ENCODE data around the gene RARS2. TPM values are rescaled to one million over a fixed set of nuclear protein-coding genes. Genes with fewer than 3 reads are reported as not detected.

RARS2 gene
- total and polyA plus RNA-seq, 4 donors = 15.6 to 40.5 (median 24.4) TPM

DNA sequence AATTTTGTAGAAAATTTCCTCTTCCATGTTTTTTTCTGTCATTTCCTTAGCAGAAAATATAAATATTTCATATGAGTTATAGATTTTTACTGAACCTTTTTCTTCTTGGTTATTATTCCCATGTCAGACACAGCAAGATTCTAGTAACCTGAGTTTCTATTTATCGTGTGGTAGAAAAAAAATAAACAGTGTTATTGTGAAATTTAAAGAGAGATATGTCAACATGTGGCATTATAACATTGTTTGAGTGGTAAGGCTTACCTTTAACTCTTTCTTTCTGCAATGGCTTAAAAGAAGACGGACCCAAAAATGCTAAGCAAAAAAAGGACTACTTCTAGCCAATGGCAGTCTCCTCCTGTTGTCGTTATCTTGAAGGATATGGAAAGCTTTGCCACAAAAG, 19.0 kb upstream of the RARS2 start:
- Histone ChIP-seq H3K9me3 (ENCODE audit: control insufficient read depth in 4 of 4, insufficient read depth in 3 of 4, low read length in 3 of 4) (no peaks in the 10 kb centered on the region), H3K27ac (ENCODE audit: low read depth in 1 of 2, low read length in 1 of 2) (no peak overlapping the region), H3K4me3 (no peak overlapping the region), H3K27me3 (ENCODE audit: control insufficient read depth in 3 of 3, insufficient read depth in 3 of 3, low read length in 2 of 3) (no peaks in the 10 kb centered on the region), H3K36me3 (ENCODE audit: control insufficient read depth in 4 of 4, insufficient read depth in 4 of 4, low read length in 4 of 4) (peaks cover 3 to 26% (median 7%) of the 10 kb centered on the region in 4 donors), H3K4me1 (ENCODE audit: control insufficient read depth in 5 of 5, insufficient read depth in 5 of 5, low read length in 5 of 5) (no peaks in the 10 kb centered on the region), H3K9ac (ENCODE audit: insufficient read depth in 1 of 2, low read length in 2 of 2) (no peak overlapping the region)
- TF ChIP-seq, protein P1, sequence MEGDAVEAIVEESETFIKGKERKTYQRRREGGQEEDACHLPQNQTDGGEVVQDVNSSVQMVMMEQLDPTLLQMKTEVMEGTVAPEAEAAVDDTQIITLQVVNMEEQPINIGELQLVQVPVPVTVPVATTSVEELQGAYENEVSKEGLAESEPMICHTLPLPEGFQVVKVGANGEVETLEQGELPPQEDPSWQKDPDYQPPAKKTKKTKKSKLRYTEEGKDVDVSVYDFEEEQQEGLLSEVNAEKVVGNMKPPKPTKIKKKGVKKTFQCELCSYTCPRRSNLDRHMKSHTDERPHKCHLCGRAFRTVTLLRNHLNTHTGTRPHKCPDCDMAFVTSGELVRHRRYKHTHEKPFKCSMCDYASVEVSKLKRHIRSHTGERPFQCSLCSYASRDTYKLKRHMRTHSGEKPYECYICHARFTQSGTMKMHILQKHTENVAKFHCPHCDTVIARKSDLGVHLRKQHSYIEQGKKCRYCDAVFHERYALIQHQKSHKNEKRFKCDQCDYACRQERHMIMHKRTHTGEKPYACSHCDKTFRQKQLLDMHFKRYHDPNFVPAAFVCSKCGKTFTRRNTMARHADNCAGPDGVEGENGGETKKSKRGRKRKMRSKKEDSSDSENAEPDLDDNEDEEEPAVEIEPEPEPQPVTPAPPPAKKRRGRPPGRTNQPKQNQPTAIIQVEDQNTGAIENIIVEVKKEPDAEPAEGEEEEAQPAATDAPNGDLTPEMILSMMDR (IDR thresholded peaks at IDR 0.05; ENCODE audit: control extremely low read depth, extremely low read depth) = no peak
- DNase-seq = no peak
- WGBS, 2 donors = 74 to 93% methylated on average over 3 of the region's 3 CpGs
- ATAC-seq (ENCODE audit: insufficient read depth, low FRiP score) = no peak

DNA sequence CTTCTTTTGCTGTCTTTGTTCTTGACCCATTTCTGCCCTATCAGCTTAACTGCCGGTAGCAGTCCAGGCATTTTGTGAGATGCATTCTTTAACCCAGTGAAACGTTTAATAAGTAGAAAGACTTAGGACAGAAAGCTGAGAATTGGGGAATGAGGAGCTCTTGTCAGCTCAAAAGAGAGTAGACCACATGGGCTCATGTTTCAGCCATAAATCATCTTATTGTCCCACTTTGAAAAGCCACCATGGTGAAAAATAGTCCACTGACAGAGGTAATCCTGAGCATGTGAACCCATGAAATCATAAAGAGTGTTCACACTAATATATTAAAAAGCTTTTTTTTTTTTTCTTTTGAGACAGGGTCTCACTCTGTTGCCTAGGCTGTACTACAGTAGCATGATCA, 16.4 kb upstream of the RARS2 start:
- 84 to 93% methylated on average over 2 of the region's 2 CpGs for WGBS, 2 donors
- DNase-seq = no peak
- H3K9ac ChIP-seq (ENCODE audit: insufficient read depth in 1 of 2, low read length in 2 of 2) = no peak overlapping the region

DNA sequence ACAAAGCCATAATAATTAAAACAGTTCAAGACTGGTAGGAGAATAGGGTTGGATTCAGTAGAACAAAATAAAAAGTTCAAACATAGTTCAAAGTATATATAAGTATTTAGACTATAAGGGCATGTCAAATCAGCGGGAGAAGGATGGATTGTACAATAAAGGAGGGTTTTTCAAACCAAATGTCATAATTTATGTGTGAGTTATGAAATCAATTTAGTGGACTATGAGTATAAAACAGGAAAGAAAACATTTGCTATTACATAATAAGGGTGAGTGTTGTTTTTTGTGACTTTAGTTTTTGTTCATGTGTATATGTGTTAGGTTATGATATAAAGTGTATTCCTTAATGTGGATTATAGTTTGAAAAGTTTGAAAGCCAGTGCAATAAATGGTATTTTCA, 10.8 kb upstream of the RARS2 start:
- H3K4me3 ChIP-seq = no peak overlapping the region
- ATAC-seq (ENCODE audit: insufficient read depth, low FRiP score) (no peak), DNase-seq (no peak)
- H3K36me3 ChIP-seq (ENCODE audit: control insufficient read depth in 4 of 4, insufficient read depth in 4 of 4, low read length in 4 of 4) = peaks cover 0 to 8% (median 4%) of the 10 kb centered on the region in 4 donors
- H3K27me3 ChIP-seq (ENCODE audit: control insufficient read depth in 3 of 3, insufficient read depth in 3 of 3, low read length in 2 of 3) = no peaks in the 10 kb centered on the region
- H3K27ac ChIP-seq (ENCODE audit: low read depth in 1 of 2, low read length in 1 of 2) = no peak overlapping the region
- TF ChIP-seq, protein P1 (IDR thresholded peaks at IDR 0.05; ENCODE audit: control extremely low read depth, extremely low read depth) = no peak
- 31 to 59% methylated on average over 1 of the region's 1 CpG for WGBS, 2 donors
- H3K9ac ChIP-seq (ENCODE audit: insufficient read depth in 1 of 2, low read length in 2 of 2) = no peak overlapping the region
- no peaks in the 10 kb centered on the region for H3K4me1 ChIP-seq (ENCODE audit: control insufficient read depth in 5 of 5, insufficient read depth in 5 of 5, low read length in 5 of 5)
- no peaks in the 10 kb centered on the region for H3K9me3 ChIP-seq (ENCODE audit: control insufficient read depth in 4 of 4, insufficient read depth in 3 of 4, low read length in 3 of 4)

More for the DNA sequence above, 16.4 kb upstream of the RARS2 start:
- Histone ChIP-seq H3K9me3 (ENCODE audit: control insufficient read depth in 4 of 4, insufficient read depth in 3 of 4, low read length in 3 of 4) (no peaks in the 10 kb centered on the region), H3K4me3 (no peak overlapping the region), H3K36me3 (ENCODE audit: control insufficient read depth in 4 of 4, insufficient read depth in 4 of 4, low read length in 4 of 4) (peaks cover 0 to 21% (median 3%) of the 10 kb centered on the region in 4 donors), H3K4me1 (ENCODE audit: control insufficient read depth in 5 of 5, insufficient read depth in 5 of 5, low read length in 5 of 5) (no peaks in the 10 kb centered on the region), H3K27me3 (ENCODE audit: control insufficient read depth in 3 of 3, insufficient read depth in 3 of 3, low read length in 2 of 3) (no peaks in the 10 kb centered on the region), H3K27ac (ENCODE audit: low read depth in 1 of 2, low read length in 1 of 2) (no peak overlapping the region)
- TF ChIP-seq, protein P1 (IDR thresholded peaks at IDR 0.05; ENCODE audit: control extremely low read depth, extremely low read depth) = no peak
- no peak for ATAC-seq (ENCODE audit: insufficient read depth, low FRiP score)

DNA sequence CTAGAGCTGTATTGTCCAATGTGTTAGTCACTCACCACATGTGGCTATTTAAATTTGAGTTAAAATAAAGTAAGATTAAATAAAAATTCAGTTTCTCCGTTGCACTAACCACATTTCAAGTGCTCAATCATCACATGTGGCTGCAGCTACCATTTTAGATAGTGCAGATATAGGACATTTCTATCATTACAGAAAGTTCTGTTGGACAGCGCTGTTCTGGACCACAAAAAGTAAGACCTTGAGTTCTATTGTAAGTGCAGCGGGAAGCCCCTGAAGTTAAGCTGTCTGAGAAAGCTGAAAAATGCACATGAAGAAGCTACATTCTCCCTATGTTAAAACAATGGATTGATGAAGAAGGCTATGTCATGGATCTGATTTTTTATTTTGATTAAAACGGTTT, 1.2 kb upstream of the RARS2 start:
- no peak for ATAC-seq (ENCODE audit: insufficient read depth, low FRiP score)
- Histone ChIP-seq H3K9me3 (ENCODE audit: control insufficient read depth in 4 of 4, insufficient read depth in 3 of 4, low read length in 3 of 4) (peaks cover 0 to 2% (median 0%) of the 10 kb centered on the region in 4 donors), H3K27ac (ENCODE audit: low read depth in 1 of 2, low read length in 1 of 2) (no peak overlapping the region), H3K9ac (ENCODE audit: insufficient read depth in 1 of 2, low read length in 2 of 2) (peak overlapping the region in 1 of 2 donors; percentile 83), H3K36me3 (ENCODE audit: control insufficient read depth in 4 of 4, insufficient read depth in 4 of 4, low read length in 4 of 4) (peaks cover 0 to 10% (median 3%) of the 10 kb centered on the region in 4 donors), H3K27me3 (ENCODE audit: control insufficient read depth in 3 of 3, insufficient read depth in 3 of 3, low read length in 2 of 3) (no peaks in the 10 kb centered on the region), H3K4me1 (ENCODE audit: control insufficient read depth in 5 of 5, insufficient read depth in 5 of 5, low read length in 5 of 5) (peaks cover 6 to 17% (median 10%) of the 10 kb centered on the region in 5 donors), H3K4me3 (peak overlapping the region; percentile 97)
- WGBS, 2 donors = 65 to 76% methylated on average over 4 of the region's 4 CpGs
- TF ChIP-seq, protein P1 (IDR thresholded peaks at IDR 0.05; ENCODE audit: control extremely low read depth, extremely low read depth) = no peak
- DNase-seq = no peak

Measured in lung (tissue), 12 donors.